GM12891 (cell line): ENCODE results near the gene GTPBP1.

Source experiments
- POLR2A ChIP-seq: IDR thresholded peaks from 2 replicates; pipeline ENCODE4 v1.6.1; 2011; ENCODE audit warnings: low read depth, low read length, control low read depth
- POLR2AphosphoS5 ChIP-seq: IDR thresholded peaks from 2 replicates; pipeline ENCODE4 v1.6.1; 2011; ENCODE audit warnings: low read depth, low read length, control low read depth

GRCh38 chr22:38729946-38730345, 24.2 kb downstream of the GTPBP1 start:
- no peak for TF ChIP-seq POLR2A
- no peak for TF ChIP-seq POLR2AphosphoS5
